Osteocyte (in vitro differentiated cells): Measurements from ENCODE around the gene FAM83C. TPM values are rescaled to one million over a fixed set of nuclear protein-coding genes. Genes with fewer than 3 reads are reported as not detected.

Experiments used
- DNase-seq: peaks from one replicate; pipeline ENCODE4 v3.0.0; 2021; ENCODE audit warnings: mixed read lengths; ENCODE audit not compliant: unreplicated experiment; ENCODE audit errors: extremely low spot score
- H3K27ac Mint-ChIP-seq: one replicate; pipeline ENCODE4 v1.8.0; 2021; ENCODE audit warnings: mild to moderate bottlenecking, mixed read lengths; ENCODE audit not compliant: unreplicated experiment
- H3K27me3 Mint-ChIP-seq: one replicate; pipeline ENCODE4 v1.8.0; 2021; ENCODE audit warnings: mixed read lengths; ENCODE audit not compliant: unreplicated experiment
- H3K36me3 Mint-ChIP-seq: one replicate; pipeline ENCODE4 v1.8.0; 2021; ENCODE audit warnings: mixed read lengths; ENCODE audit not compliant: unreplicated experiment
- H3K4me1 Mint-ChIP-seq: one replicate; pipeline ENCODE4 v1.8.0; 2021; ENCODE audit warnings: mixed read lengths; ENCODE audit not compliant: unreplicated experiment
- H3K4me3 Mint-ChIP-seq: one replicate; pipeline ENCODE4 v1.8.0; 2021; ENCODE audit warnings: mild to moderate bottlenecking, moderate library complexity, mixed read lengths; ENCODE audit not compliant: unreplicated experiment
- H3K9me3 Mint-ChIP-seq: one replicate; pipeline ENCODE4 v1.8.0; 2021; ENCODE audit warnings: mixed read lengths; ENCODE audit not compliant: unreplicated experiment
- total RNA-seq: library from RNA; stranded (reverse); gene quantifications from 2 replicates; pipeline ENCODE4 v1.2.1, GENCODE V29; 2021
- TF ChIP-seq, protein P1 (sequence below): fragments of 200-600 bp; sonication (generic); IDR thresholded peaks from 2 replicates; pipeline ENCODE4 v1.5.0; 2021; ENCODE audit warnings: antibody characterized with exemption, mild to moderate bottlenecking, moderate library complexity

Gene FAM83C
- total RNA-seq, 1 donor from 2014 or later, result not detected

DNA sequence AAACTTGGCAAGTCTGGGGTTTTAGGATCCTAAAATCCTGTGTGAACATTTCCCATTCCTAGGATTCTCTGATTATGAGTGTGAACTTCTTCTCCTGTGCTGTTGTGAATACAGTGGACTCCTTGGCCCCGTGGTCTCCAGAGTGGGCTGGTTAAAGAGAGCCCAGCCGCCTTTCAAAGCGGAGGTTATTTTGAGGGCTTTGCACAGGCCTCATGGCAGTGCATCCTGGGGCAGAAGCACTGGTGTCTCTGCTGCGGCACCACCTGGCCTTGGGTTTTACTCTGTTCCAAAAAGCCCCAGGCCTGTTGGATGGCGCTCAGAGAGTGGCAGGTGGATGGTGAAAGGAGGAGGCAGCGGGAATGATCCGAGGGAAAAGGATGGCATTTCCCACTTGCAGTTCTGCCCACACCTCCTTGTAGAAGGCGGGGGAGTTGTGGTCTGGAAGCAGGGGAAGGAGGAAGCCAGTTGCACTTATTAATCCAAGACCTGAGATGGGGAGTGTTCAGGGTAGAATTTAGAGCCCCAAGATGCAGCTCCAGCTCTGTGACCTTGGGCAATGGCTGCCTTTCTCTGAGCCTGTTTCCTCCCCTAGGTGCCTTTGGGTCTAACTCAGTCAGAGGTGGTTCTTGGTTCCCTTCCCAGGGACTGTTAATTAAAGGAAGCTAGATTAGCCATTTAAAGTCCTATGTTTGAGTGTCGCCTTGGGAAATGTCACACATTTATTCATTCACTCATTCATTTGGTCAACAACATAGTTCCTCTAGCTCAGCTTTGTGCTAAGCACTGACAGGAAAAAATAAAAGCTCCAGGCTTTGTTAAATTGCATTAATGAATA is 43.4 kb downstream of the FAM83C start:
- TF ChIP-seq, protein P1, sequence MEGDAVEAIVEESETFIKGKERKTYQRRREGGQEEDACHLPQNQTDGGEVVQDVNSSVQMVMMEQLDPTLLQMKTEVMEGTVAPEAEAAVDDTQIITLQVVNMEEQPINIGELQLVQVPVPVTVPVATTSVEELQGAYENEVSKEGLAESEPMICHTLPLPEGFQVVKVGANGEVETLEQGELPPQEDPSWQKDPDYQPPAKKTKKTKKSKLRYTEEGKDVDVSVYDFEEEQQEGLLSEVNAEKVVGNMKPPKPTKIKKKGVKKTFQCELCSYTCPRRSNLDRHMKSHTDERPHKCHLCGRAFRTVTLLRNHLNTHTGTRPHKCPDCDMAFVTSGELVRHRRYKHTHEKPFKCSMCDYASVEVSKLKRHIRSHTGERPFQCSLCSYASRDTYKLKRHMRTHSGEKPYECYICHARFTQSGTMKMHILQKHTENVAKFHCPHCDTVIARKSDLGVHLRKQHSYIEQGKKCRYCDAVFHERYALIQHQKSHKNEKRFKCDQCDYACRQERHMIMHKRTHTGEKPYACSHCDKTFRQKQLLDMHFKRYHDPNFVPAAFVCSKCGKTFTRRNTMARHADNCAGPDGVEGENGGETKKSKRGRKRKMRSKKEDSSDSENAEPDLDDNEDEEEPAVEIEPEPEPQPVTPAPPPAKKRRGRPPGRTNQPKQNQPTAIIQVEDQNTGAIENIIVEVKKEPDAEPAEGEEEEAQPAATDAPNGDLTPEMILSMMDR, result no peak
- no peaks in the 10 kb centered on the region for H3K27me3 Mint-ChIP-seq
- no peaks in the 10 kb centered on the region for H3K9me3 Mint-ChIP-seq
- H3K4me1 Mint-ChIP-seq, result no peaks in the 10 kb centered on the region
- peaks cover 2% of the 10 kb centered on the region for H3K36me3 Mint-ChIP-seq
- H3K4me3 Mint-ChIP-seq, result no peak overlapping the region
- no peak overlapping the region for H3K27ac Mint-ChIP-seq
- DNase-seq, result no peak

DNA sequence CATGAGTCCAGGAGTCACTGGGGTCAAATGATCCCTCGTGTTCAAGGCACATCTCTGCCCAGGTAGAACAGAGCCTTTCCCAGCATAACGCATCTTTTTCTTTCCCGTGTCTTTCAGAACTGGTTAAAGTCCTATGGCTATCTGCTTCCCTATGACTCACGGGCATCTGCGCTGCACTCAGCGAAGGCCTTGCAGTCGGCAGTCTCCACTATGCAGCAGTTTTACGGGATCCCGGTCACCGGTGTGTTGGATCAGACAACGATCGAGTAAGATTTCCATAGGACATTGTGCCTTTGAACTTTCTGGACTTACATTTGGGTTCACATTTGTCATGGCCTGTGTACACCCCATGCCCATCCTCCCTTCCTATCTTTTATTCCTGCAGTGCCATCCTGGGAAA is 45.5 kb downstream of the FAM83C start:
- no peaks in the 10 kb centered on the region for H3K9me3 Mint-ChIP-seq
- peaks cover 3% of the 10 kb centered on the region for H3K27me3 Mint-ChIP-seq
- TF ChIP-seq, protein P1, result no peak
- no peak overlapping the region for H3K27ac Mint-ChIP-seq
- no peak for DNase-seq
- H3K4me1 Mint-ChIP-seq, result no peaks in the 10 kb centered on the region
- H3K4me3 Mint-ChIP-seq, result no peak overlapping the region
- H3K36me3 Mint-ChIP-seq, result no peaks in the 10 kb centered on the region

DNA sequence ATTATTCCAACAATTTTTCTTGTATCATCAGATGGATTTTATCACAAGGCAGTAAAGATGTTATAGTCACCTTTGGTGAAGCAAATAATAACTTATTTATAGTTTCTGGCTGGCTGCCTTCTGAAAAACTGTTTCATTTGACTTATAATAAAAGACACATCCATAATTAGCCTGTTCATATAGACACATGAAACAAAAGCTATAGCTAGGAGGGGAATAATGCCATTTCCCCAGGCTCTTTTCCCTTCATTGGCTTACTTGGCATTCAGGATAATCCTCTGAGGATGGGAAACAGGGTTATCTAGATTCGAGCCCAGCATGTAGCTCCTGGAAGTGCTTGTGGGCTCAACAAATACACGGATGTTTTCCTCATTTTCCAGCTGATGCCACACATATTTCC is 48.2 kb downstream of the FAM83C start:
- peaks cover 7% of the 10 kb centered on the region for H3K4me1 Mint-ChIP-seq
- H3K27ac Mint-ChIP-seq, result no peak overlapping the region

DNA sequence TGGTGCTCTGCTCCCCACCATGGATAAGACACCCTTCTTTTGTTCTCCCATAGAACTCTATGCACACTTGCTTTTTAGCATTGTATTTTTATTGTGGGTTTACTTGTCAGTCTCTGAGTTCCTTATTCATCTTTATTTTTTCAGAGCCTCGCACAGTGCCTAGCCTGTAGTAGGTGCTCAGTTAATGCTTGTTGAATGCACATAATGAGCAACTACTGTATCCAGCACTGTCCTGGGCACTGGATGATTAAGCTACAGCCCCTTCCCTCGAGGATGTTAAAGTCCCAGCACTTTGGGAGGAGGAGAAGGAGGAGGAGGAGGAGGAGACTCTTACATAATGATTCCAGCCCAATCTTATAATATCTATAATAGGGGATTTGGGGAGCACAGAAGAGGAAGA is 48.9 kb downstream of the FAM83C start:
- H3K36me3 Mint-ChIP-seq, result no peaks in the 10 kb centered on the region
- no peak overlapping the region for H3K4me3 Mint-ChIP-seq
- no peak overlapping the region for H3K27ac Mint-ChIP-seq
- no peak for DNase-seq
- H3K27me3 Mint-ChIP-seq, result peaks cover 9% of the 10 kb centered on the region
- no peaks in the 10 kb centered on the region for H3K9me3 Mint-ChIP-seq
- peaks cover 7% of the 10 kb centered on the region for H3K4me1 Mint-ChIP-seq
- TF ChIP-seq, protein P1, result no peak

More for the DNA sequence above, 48.2 kb downstream of the FAM83C start:
- H3K27me3 Mint-ChIP-seq, result peaks cover 9% of the 10 kb centered on the region
- no peaks in the 10 kb centered on the region for H3K9me3 Mint-ChIP-seq
- H3K36me3 Mint-ChIP-seq, result no peaks in the 10 kb centered on the region
- TF ChIP-seq, protein P1, result no peak
- no peak overlapping the region for H3K4me3 Mint-ChIP-seq
- DNase-seq, result no peak

DNA sequence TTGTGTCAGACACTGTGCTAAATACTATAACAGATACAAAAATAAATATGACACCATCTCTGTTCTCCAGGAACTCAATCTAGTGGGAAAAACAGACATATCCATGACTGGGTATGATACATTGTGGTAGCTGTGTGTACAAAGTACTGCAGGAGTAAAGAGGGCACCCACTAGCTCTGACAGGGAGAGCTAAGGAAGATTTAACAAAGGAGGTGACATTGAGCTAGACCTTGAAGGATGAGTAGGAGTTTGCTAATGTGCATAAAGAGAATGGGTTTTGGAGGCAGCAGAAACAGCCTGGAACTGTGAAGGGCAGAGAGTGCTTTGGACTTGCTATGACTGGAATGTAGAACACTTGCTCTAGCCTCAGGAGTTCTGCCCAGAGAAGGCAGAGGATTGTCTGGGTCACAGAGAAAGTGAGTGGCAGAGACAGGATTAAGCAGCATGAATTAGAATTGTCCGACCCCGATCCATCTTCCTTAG is 51.4 kb downstream of the FAM83C start:
- no peak for DNase-seq
- Mint-ChIP-seq H3K36me3 (peaks cover 2% of the 10 kb centered on the region), H3K27ac (no peak overlapping the region), H3K27me3 (peaks cover 9% of the 10 kb centered on the region), H3K9me3 (peaks cover 6% of the 10 kb centered on the region), H3K4me1 (peaks cover 7% of the 10 kb centered on the region), H3K4me3 (no peak overlapping the region)
- TF ChIP-seq, protein P1, result no peak
